ENCODE results near the gene ANKRD6. TPM values are rescaled to one million over a fixed set of nuclear protein-coding genes. Genes with fewer than 3 reads are reported as not detected.

ANKRD6 gene
- total RNA-seq, 1 experiment from 2014 or later: 5.6 TPM

GRCh38 chr6:89584539-89584938 lies 151.6 kb downstream of the ANKRD6 start:
- Histone ChIP-seq H2BK12ac (ENCODE audit: insufficient read length, low read depth, low read length) (no peak overlapping the region), H2AK5ac (ENCODE audit: insufficient read length, low read length) (no peak overlapping the region), H3K27ac (ENCODE audit: insufficient read length, low read depth, low read length) (no peak overlapping the region), H2BK5ac (ENCODE audit: insufficient read length, low read length) (no peak overlapping the region), H2BK20ac (ENCODE audit: low read depth, low read length, poor library complexity, severe bottlenecking) (no peak overlapping the region), H3K23ac (ENCODE audit: insufficient read length, low read depth, low read length) (no peak overlapping the region), H3K27me3 (ENCODE audit: insufficient read depth, low read length) (no peaks in the 10 kb centered on the region), H4K5ac (ENCODE audit: insufficient read length, low read depth, low read length) (no peak overlapping the region), H3K18ac (ENCODE audit: insufficient read length, low read depth, low read length) (no peak overlapping the region), H3K4me2 (ENCODE audit: insufficient read depth, insufficient read length, low read length) (no peak overlapping the region), H4K20me1 (ENCODE audit: control insufficient read depth, insufficient read depth, insufficient read length) (no peaks in the 10 kb centered on the region), H3K4ac (ENCODE audit: low read depth, low read length) (no peak overlapping the region), H4K91ac (ENCODE audit: insufficient read length, low read depth, low read length) (no peak overlapping the region), H2BK15ac (ENCODE audit: low read depth, low read length) (no peak overlapping the region), H3K14ac (ENCODE audit: insufficient read depth, low read length) (no peak overlapping the region), H2BK120ac (ENCODE audit: low read depth, low read length, poor library complexity, severe bottlenecking) (no peak overlapping the region), H3K23me2 (ENCODE audit: insufficient read length, low read depth, low read length, poor library complexity, severe bottlenecking) (no peaks in the 10 kb centered on the region), H3K9me3 (ENCODE audit: control insufficient read depth, low read depth, low read length) (no peaks in the 10 kb centered on the region), H4K8ac (replicated peaks; ENCODE audit: insufficient read length, low read depth, low read length) (no peak overlapping the region), H3K9ac (ENCODE audit: extremely low read depth, insufficient read length, low read length) (no peak overlapping the region), H3K79me2 (ENCODE audit: insufficient read depth, low read length) (no peaks in the 10 kb centered on the region), H3K56ac (ENCODE audit: insufficient read length, low read depth, low read length) (no peak overlapping the region), H3K79me1 (ENCODE audit: insufficient read depth, low read depth, low read length, poor library complexity, severe bottlenecking) (no peaks in the 10 kb centered on the region), H2AFZ (ENCODE audit: low read length) (no peak overlapping the region), H3T11ph (ENCODE audit: low read length) (no peak overlapping the region), H3K4me1 (ENCODE audit: insufficient read depth, low read length) (peaks cover 2% of the 10 kb centered on the region; the same call in 1 of the 2 replicates)
- WGBS (ENCODE audit: extremely low coverage, insufficient read length, low lambda C conversion rate): no CpG with 5 or more reads among the region's 3 CpGs
- DNase-seq: no peak
- Mint-ChIP-seq H3K4me1 (peaks cover 10 to 22% of the 10 kb centered on the region in 2 experiments), H3K4me3 (no peak overlapping the region), H3K27ac (no peak overlapping the region), H3K27me3 (ENCODE audit: low read depth) (no peaks in the 10 kb centered on the region), H3K36me3 (ENCODE audit: insufficient read depth in 1 of 3, low read depth in 3 of 3) (no peaks in the 10 kb centered on the region), H3K9me3 (no peaks in the 10 kb centered on the region)
- TF ChIP-seq CTCF (conservative IDR thresholded peaks at IDR 0.05): no peak
